ENCODE results near the gene ADAM12. TPM values are rescaled to one million over a fixed set of nuclear protein-coding genes. Genes with fewer than 3 reads are reported as not detected.

ADAM12 gene
- total RNA-seq, 4 donors from 2014 or later: 0.78 to 10.5 (median 1.2) TPM

GRCh38 chr10:126423732-126424491 is 35.6 kb upstream of the ADAM12 start:
- DNase-seq (ENCODE audit: low spot score in 2 of 2): no peak
- H3K4me3 ChIP-seq: no peak overlapping the region
- H3K36me3 ChIP-seq: no peaks in the 10 kb centered on the region
- no peaks in the 10 kb centered on the region for H3K27me3 ChIP-seq
- no peaks in the 10 kb centered on the region for H3K4me1 ChIP-seq
- H3K9me3 ChIP-seq: peaks cover 0 to 24% (median 0%) of the 10 kb centered on the region in 4 donors
- no peak overlapping the region for H3K27ac ChIP-seq
- WGBS, 2 donors: 89 to 95% methylated on average over 6 of the region's 6 CpGs
- TF ChIP-seq CTCF (IDR thresholded peaks at IDR 0.05): no peak
- TF ChIP-seq POLR2A (IDR thresholded peaks at IDR 0.05): no peak
- TF ChIP-seq EP300 (IDR thresholded peaks at IDR 0.05): no peak

- H3K9me3 ChIP-seq: peaks cover 0 to 33% (median 0%) of the 10 kb centered on the region in 4 donors
- H3K36me3 ChIP-seq: no peaks in the 10 kb centered on the region
- no peak overlapping the region for H3K27ac ChIP-seq
- no peak overlapping the region for H3K4me3 ChIP-seq
- no peaks in the 10 kb centered on the region for H3K27me3 ChIP-seq
- WGBS, 2 donors: 81 to 89% methylated on average over 1 of the region's 1 CpG
- no peak for DNase-seq (ENCODE audit: low spot score in 2 of 2)
- no peaks in the 10 kb centered on the region for H3K4me1 ChIP-seq
- no peak for TF ChIP-seq CTCF (IDR thresholded peaks at IDR 0.05)
- TF ChIP-seq POLR2A (IDR thresholded peaks at IDR 0.05): no peak
- TF ChIP-seq EP300 (IDR thresholded peaks at IDR 0.05): no peak
Observed at GRCh38 chr10:126422567-126422966, 34.3 kb upstream of the ADAM12 start.

DNA sequence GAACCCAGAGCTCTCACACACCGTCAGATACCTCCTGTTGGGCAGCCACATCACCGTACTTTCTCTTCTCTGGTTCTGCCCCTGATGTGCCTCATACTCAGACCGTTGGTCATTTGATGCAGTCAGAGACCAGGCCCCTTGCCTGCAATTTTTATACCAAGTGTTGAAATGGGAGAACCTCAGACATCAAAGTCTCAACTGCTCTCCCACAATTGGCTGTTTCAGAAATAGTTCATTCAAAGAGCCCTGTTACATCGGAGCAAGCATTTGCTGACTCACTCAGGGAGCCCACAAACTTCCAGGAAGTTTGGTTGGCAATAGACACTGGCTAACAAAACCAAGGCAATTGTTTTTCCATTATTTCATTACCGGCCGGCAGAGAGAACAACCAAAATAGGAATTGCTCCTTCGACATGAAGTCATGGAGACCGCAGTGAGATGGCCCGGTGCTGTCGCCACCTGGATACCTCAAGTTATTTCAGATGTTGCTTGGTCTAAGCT is 33.5 kb upstream of the ADAM12 start:
- no peak for TF ChIP-seq EP300 (IDR thresholded peaks at IDR 0.05)
- TF ChIP-seq CTCF (IDR thresholded peaks at IDR 0.05): no peak
- no peak for TF ChIP-seq POLR2A (IDR thresholded peaks at IDR 0.05)
- no peaks in the 10 kb centered on the region for H3K4me1 ChIP-seq
- no peaks in the 10 kb centered on the region for H3K27me3 ChIP-seq
- no peak overlapping the region for H3K4me3 ChIP-seq
- H3K9me3 ChIP-seq: peaks cover 0 to 37% (median 0%) of the 10 kb centered on the region in 4 donors
- no peaks in the 10 kb centered on the region for H3K36me3 ChIP-seq
- WGBS, 2 donors: 58 to 60% methylated on average over 10 of the region's 10 CpGs
- DNase-seq (ENCODE audit: low spot score in 2 of 2): no peak
- no peak overlapping the region for H3K27ac ChIP-seq

DNA sequence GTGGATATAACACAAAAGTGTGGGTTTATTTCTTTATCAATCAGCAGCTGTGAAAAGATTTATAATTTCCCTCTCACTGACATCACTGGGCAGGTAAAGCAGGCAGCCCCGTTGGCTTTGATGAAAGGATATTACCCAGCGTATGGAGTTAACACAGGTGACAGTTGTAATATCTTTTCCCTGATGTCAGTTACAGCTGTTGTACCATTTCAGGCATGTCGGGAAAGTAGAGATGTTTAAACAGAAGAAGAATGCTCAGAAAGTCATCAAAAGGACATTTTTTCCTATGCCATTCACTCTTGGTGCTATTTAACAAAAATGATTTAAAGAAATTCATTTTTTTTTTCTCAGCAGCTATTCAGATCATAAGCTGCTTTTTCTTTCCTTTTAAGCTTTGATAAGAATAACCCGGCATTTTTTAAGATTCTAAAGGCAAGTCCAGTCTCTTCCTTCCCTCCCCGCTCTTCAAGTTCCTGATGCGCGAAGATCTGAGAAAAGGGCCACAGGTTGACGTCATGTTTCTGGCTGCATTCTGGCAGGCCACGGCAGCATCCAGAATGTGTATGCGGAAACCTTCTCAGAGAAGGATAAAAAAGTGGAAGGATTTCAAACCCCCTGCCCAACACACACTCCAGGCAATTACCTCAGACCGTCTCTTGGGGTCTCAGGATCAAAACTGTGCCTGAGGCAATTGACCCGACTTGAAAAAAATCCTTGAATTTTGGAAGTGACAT is 32.5 kb upstream of the ADAM12 start:
- TF ChIP-seq POLR2A (IDR thresholded peaks at IDR 0.05) (no peak), CTCF (IDR thresholded peaks at IDR 0.05) (no peak), EP300 (IDR thresholded peaks at IDR 0.05) (no peak)
- Histone ChIP-seq H3K27ac (no peak overlapping the region), H3K4me1 (no peaks in the 10 kb centered on the region), H3K4me3 (no peak overlapping the region), H3K9me3 (peaks cover 0 to 41% (median 0%) of the 10 kb centered on the region in 4 donors), H3K36me3 (no peaks in the 10 kb centered on the region), H3K27me3 (no peaks in the 10 kb centered on the region)
- 60 to 72% methylated on average over 12 of the region's 12 CpGs for WGBS, 2 donors
- no peak for DNase-seq (ENCODE audit: low spot score in 2 of 2)
